Hematopoietic multipotent progenitor cell (in vitro differentiated cells): Measurements from ENCODE around the gene MST1. TPM values are rescaled to one million over a fixed set of nuclear protein-coding genes. Genes with fewer than 3 reads are reported as not detected.

Experiments
- DNase-seq, 3 donors: peaks; one replicate each; pipeline ENCODE4 v3.0.0-alpha.2; 2011 to 2015; ENCODE audit warnings: low read depth in 2 of 3, low spot score in 2 of 3
- small RNA-seq: library from RNA; depleted of rRNA; stranded (forward); fragments of <200 nt; gene quantifications from one replicate; pipeline ENCODE3, GENCODE V24; 2012
- total RNA-seq: library from RNA; depleted of rRNA; stranded (reverse); fragments of >200 nt; gene quantifications from one replicate; pipeline ENCODE4 v1.2.3, GENCODE V29; 2012

The MST1 gene
- total RNA-seq, 1 donor: 6.7 TPM

DNA sequence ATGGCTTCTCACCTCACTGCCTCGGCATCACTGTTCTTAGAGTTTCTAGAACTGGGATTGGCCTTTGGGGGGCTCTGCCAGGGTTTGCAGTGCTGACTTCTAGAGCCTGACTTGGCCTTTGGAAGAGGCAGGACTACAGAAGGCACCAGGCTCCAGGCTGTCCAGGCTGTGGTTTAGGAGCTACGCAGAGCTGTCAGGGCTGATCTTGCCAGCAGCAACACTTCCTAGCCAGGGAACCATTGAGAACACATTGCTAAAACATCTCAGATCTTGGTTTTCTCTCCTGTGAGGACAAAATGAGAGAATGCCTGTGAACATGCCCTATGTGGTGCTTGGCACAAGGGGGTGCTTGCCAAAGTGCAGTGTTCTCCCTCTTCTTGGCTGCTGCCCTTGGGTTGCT is 49.7 kb downstream of the MST1 start:
- no peak for DNase-seq

- DNase-seq: no peak
These were observed 50.8 kb downstream of the MST1 start for GRCh38 chr3:49638445-49638844.

GRCh38 chr3:49636883-49637609 is 52.2 kb downstream of the MST1 start:
- DNase-seq: no peak

DNA sequence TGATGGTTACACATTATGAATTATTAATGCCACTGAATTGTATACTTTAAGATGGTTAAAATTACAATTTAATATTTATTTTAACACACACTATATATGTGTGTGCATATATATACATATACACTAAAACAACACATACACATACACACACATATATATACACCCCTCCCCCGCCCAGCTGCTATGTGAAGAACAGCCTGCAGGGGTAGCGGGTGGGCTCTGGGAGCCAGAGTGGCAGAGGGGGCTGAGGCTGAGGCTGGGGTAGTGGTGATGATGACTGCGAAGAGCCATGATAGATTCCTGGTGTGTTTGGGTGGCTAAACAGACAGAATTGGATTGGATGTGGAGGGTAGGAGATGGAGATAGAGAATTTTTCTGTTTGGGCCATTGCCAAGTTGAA is 54.5 kb downstream of the MST1 start:
- DNase-seq: peak in 1 of 3 donors; percentile 10

Small RNAs within 50 kb of the gene (small RNA-seq; reads per million reads assigned to genes)
- gene AMIGO3: not detected

Other genes starting within 250 kb of the MST1 start
- gene DAG1, start 219.2 kb downstream of the MST1 start, total RNA-seq: 18.3 TPM
- 0.27 TPM for gene BSN, start 135.0 kb downstream of the MST1 start, total RNA-seq
- gene APEH, start 15.1 kb downstream of the MST1 start, total RNA-seq: 191 TPM
- 37.4 TPM for gene RNF123, start 83 bp upstream of the MST1 start, total RNA-seq
- 17.5 TPM for gene AMIGO3, start 30.2 kb upstream of the MST1 start, total RNA-seq
- gene GMPPB, start 34.5 kb upstream of the MST1 start, total RNA-seq: 24.0 TPM
- gene IP6K1, start 97.1 kb upstream of the MST1 start, total RNA-seq: 82.4 TPM
- 0.27 TPM for gene CDHR4, start 110.4 kb upstream of the MST1 start, total RNA-seq
- gene INKA1, start 113.8 kb upstream of the MST1 start, total RNA-seq: 78.4 TPM
- gene UBA7, start 124.5 kb upstream of the MST1 start, total RNA-seq: 341 TPM
- gene TRAIP, start 167.1 kb upstream of the MST1 start, total RNA-seq: 2.7 TPM
- 1.3 TPM for gene CAMKV, start 180.4 kb upstream of the MST1 start, total RNA-seq
- 1.1 TPM for gene MST1R, start 214.4 kb upstream of the MST1 start, total RNA-seq
- gene MON1A, start 240.3 kb upstream of the MST1 start, total RNA-seq: 13.5 TPM